IMR-90 (cell line): ENCODE measurements around the gene RAC2. TPM values are rescaled to one million over a fixed set of nuclear protein-coding genes. Genes with fewer than 3 reads are reported as not detected.

Experiments used
- ATAC-seq: fragments of 200-7000 bp; cut with Tn5 transposase; 2 replicates; pipeline ENCODE4 v1.9.1; 2020; ENCODE audit warnings: low read depth, mild to moderate bottlenecking, moderate library complexity
- BruUV-seq: library from RNA; stranded (reverse); fragments of 400-500 nt; replicated peaks from 2 replicates; lab custom pipeline; 2021; lab: Mats Ljungman, UMichigan
- CTCF ChIA-PET: fragments of 300-600 bp; formaldehyde crosslinking; extraction: SDS; loops from one replicate; lab custom pipeline; 2021; ENCODE audit warnings: antibody characterized with exemption; lab: Yijun Ruan, JAX
- POLR2A ChIA-PET: fragments of 300-600 bp; sonication (Branson Sonifier 250); formaldehyde crosslinking; loops from one replicate; lab custom pipeline; 2022; ENCODE audit warnings: antibody characterized with exemption; ENCODE audit not compliant: unreplicated experiment; lab: Charles Lee
- DNase-seq: peaks from one replicate; pipeline ENCODE4 v3.0.0; 2013
- H2AFZ ChIP-seq: replicated peaks from 2 replicates; pipeline ENCODE3; 2013; ENCODE audit warnings: low read length, mild to moderate bottlenecking; ENCODE audit not compliant: poor library complexity
- H2AK5ac ChIP-seq: 2 replicates; pipeline ENCODE4 v1.6.1; 2013; ENCODE audit warnings: low read depth, low read length, inconsistent platforms
- H2AK9ac ChIP-seq: replicated peaks from 2 replicates; pipeline ENCODE3; 2013; ENCODE audit warnings: mild to moderate bottlenecking, low read depth, low read length, moderate library complexity; ENCODE audit not compliant: poor library complexity
- H2BK120ac ChIP-seq: 2 replicates; pipeline ENCODE4 v1.6.1; 2013; ENCODE audit warnings: low read depth, low read length, inconsistent platforms
- H2BK15ac ChIP-seq: 3 replicates; pipeline ENCODE4 v1.6.1; 2013; ENCODE audit warnings: low read depth, low read length, inconsistent platforms
- H2BK20ac ChIP-seq: 2 replicates; pipeline ENCODE4 v1.6.1; 2013; ENCODE audit warnings: low read depth, mild to moderate bottlenecking, inconsistent platforms, low read length, moderate library complexity
- H2BK5ac ChIP-seq: 2 replicates; pipeline ENCODE4 v1.6.1; 2013; ENCODE audit warnings: mild to moderate bottlenecking, low read depth, low read length, inconsistent platforms; ENCODE audit not compliant: poor library complexity, severe bottlenecking
- H3K14ac ChIP-seq: replicated peaks from 2 replicates; pipeline ENCODE4 v1.6.1; 2013; ENCODE audit warnings: low read depth, low read length, inconsistent platforms
- H3K18ac ChIP-seq: 2 replicates; pipeline ENCODE4 v1.6.1; 2013; ENCODE audit warnings: low read depth, low read length, control low read depth
- H3K23ac ChIP-seq: 2 replicates; pipeline ENCODE4 v1.6.1; 2013; ENCODE audit warnings: low read depth, low read length, inconsistent platforms
- H3K27ac ChIP-seq: 2 replicates; pipeline ENCODE4 v1.5.1; 2013; ENCODE audit warnings: mild to moderate bottlenecking, control low read depth, low read length; ENCODE audit not compliant: insufficient read depth
- H3K27me3 ChIP-seq: 2 replicates; pipeline ENCODE4 v1.6.1; 2013; ENCODE audit warnings: low read length; ENCODE audit not compliant: control insufficient read depth, insufficient read depth
- H3K36me3 ChIP-seq: 2 replicates; pipeline ENCODE4 v1.6.1; 2013; ENCODE audit warnings: low read length, mixed read lengths; ENCODE audit not compliant: control insufficient read depth, insufficient read depth
- H3K4ac ChIP-seq: 2 replicates; pipeline ENCODE4 v1.6.1; 2013; ENCODE audit warnings: low read depth, low read length, inconsistent platforms
- H3K4me1 ChIP-seq: 2 replicates; pipeline ENCODE4 v1.6.1; 2013; ENCODE audit warnings: low read length, mixed read lengths; ENCODE audit not compliant: control insufficient read depth, insufficient read depth
- H3K4me2 ChIP-seq: 2 replicates; pipeline ENCODE4 v1.6.1; 2013; ENCODE audit warnings: low read depth, mild to moderate bottlenecking, control low read depth, low read length, moderate library complexity
- H3K4me3 ChIP-seq: 2 replicates; pipeline ENCODE4 v1.5.1; 2013; ENCODE audit warnings: low read depth, mild to moderate bottlenecking, control low read depth, low read length, moderate library complexity; ENCODE audit not compliant: insufficient read depth
- H3K56ac ChIP-seq: 2 replicates; pipeline ENCODE4 v1.6.1; 2013; ENCODE audit warnings: low read length, inconsistent platforms; ENCODE audit not compliant: insufficient read depth; ENCODE audit errors: extremely low read depth
- H3K79me1 ChIP-seq, 2 experiments: 2 replicates each; pipeline ENCODE4 v1.6.1; 2013; ENCODE audit warnings: low read length in 2 of 2, inconsistent platforms in 1 of 2, low read depth in 1 of 2
- H3K9ac ChIP-seq: 2 replicates; pipeline ENCODE4 v1.6.1; 2013; ENCODE audit warnings: low read depth, low read length, control low read depth
- H3K9me1 ChIP-seq: 2 replicates; pipeline ENCODE4 v1.6.1; 2013; ENCODE audit warnings: low read length, inconsistent platforms; ENCODE audit not compliant: insufficient read depth
- H3K9me3 ChIP-seq: 2 replicates; pipeline ENCODE4 v1.6.1; 2013; ENCODE audit warnings: low read length; ENCODE audit not compliant: control insufficient read depth, insufficient read depth
- H4K20me1 ChIP-seq: 2 replicates; pipeline ENCODE4 v1.6.1; 2013; ENCODE audit warnings: low read length, inconsistent platforms; ENCODE audit not compliant: insufficient read depth
- H4K5ac ChIP-seq: 2 replicates; pipeline ENCODE4 v1.6.1; 2013; ENCODE audit warnings: mild to moderate bottlenecking, low read depth, low read length, control low read depth
- H4K8ac ChIP-seq, 2 experiments: 2 replicates each; pipeline ENCODE4 v1.6.1; 2013; ENCODE audit warnings: low read depth in 2 of 2, low read length in 2 of 2, control low read depth in 1 of 2, inconsistent platforms in 1 of 2
- H4K91ac ChIP-seq: 2 replicates; pipeline ENCODE4 v1.6.1; 2013; ENCODE audit warnings: low read depth, low read length, inconsistent platforms; ENCODE audit not compliant: insufficient read depth
- CEBPB ChIP-seq: IDR thresholded peaks from 2 replicates; pipeline ENCODE4 v1.6.1; 2012; ENCODE audit warnings: low read depth, low read length, improper control_type of control experiment
- CHD1 ChIP-seq: IDR thresholded peaks from 2 replicates; pipeline ENCODE4 v1.6.1; 2012; ENCODE audit warnings: low read depth, low read length, improper control_type of control experiment
- CTCF ChIP-seq: conservative IDR thresholded peaks from 2 replicates; pipeline ENCODE4 v1.5.1; 2012; ENCODE audit warnings: mild to moderate bottlenecking, low read depth, low read length, improper control_type of control experiment
- ELK1 ChIP-seq: fragments of 150-350 bp; IDR thresholded peaks from 2 replicates; pipeline ENCODE4 v1.6.1; 2016; ENCODE audit warnings: low read depth, mild to moderate bottlenecking, low read length, moderate library complexity, borderline replicate concordance
- FOS ChIP-seq: fragments of 150-350 bp; IDR thresholded peaks from 2 replicates; pipeline ENCODE4 v1.6.1; 2016; ENCODE audit warnings: low read depth, low read length
- MAFK ChIP-seq: IDR thresholded peaks from 2 replicates; pipeline ENCODE4 v1.6.1; 2012; ENCODE audit warnings: low read depth, low read length, improper control_type of control experiment
- MAZ ChIP-seq: IDR thresholded peaks from 2 replicates; pipeline ENCODE4 v1.6.1; 2012; ENCODE audit warnings: low read depth, mild to moderate bottlenecking, low read length, improper control_type of control experiment, moderate library complexity, borderline replicate concordance
- MXI1 ChIP-seq: IDR thresholded peaks from 2 replicates; pipeline ENCODE4 v1.6.1; 2012; ENCODE audit warnings: low read depth, mild to moderate bottlenecking, low read length, moderate library complexity, borderline replicate concordance
- NFE2L2 ChIP-seq: fragments of 150-350 bp; IDR thresholded peaks from 2 replicates; pipeline ENCODE4 v1.6.1; 2016; ENCODE audit warnings: low read depth, mild to moderate bottlenecking, low read length
- POLR2A ChIP-seq: IDR thresholded peaks from 2 replicates; pipeline ENCODE4 v1.6.1; 2012; ENCODE audit warnings: mild to moderate bottlenecking, low read depth, low read length
- RAD21 ChIP-seq: IDR thresholded peaks from 2 replicates; pipeline ENCODE4 v1.6.1; 2012; ENCODE audit warnings: low read length, improper control_type of control experiment
- RFX5 ChIP-seq: IDR thresholded peaks from 2 replicates; pipeline ENCODE4 v1.8.0; 2012; ENCODE audit warnings: low read depth, mild to moderate bottlenecking, low read length, moderate library complexity
- SMC3 ChIP-seq: fragments of 150-350 bp; IDR thresholded peaks from 2 replicates; pipeline ENCODE4 v1.6.1; 2016; ENCODE audit warnings: low read depth, mild to moderate bottlenecking, antibody characterized with exemption, low read length, moderate library complexity
- WGBS, 2 experiments: methylation state at CpG; one replicate each; pipeline versions ENCODE4 v1.1.5 to v1.1.7; 2013; ENCODE audit warnings: missing lambda C conversion rate in 2 of 2; ENCODE audit not compliant: insufficient read length in 1 of 2; ENCODE audit errors: extremely low coverage in 2 of 2; 5-methylcytosine and 5-hydroxymethylcytosine counted together
- dilution Hi-C: fragments of 300-500 bp; cut with HindIII; formaldehyde crosslinking; loops from one replicate; pipeline ENCODE4 v1.14.3; 2018; ENCODE audit warnings: low sequenced_read_pairs; ENCODE audit not compliant: unreplicated experiment
- in situ Hi-C: fragments of 300-500 bp; cut with MboI; formaldehyde crosslinking; loops from 3 replicates; pipeline ENCODE4 v1.14.3; 2019; ENCODE audit warnings: low sequenced_read_pairs, inconsistent platforms, mixed read lengths
- intact Hi-C: fragments of 100-400 bp; cut with micrococcal nuclease; formaldehyde crosslinking; loops from 2 replicates; pipeline ENCODE4 v1.10.0; 2022
- polyA plus RNA-seq, 3 experiments: library from polyadenylated mRNA; depleted of rRNA; stranded (reverse); fragments of >200 nt; gene quantifications; 2 replicates each; pipeline ENCODE4 v1.2.3, GENCODE V29; 2012; ENCODE audit warnings: low replicate concordance in 1 of 3
- total RNA-seq: library from RNA; depleted of rRNA; stranded (reverse); fragments of >200 nt; gene quantifications from 2 replicates; pipeline ENCODE4 v1.2.3, GENCODE V29; 2012

The RAC2 gene
- total and polyA plus RNA-seq, 2 of the 4 experiments (the other 2 are of a cell fraction) = 10.0 to 72.3 TPM

DNA sequence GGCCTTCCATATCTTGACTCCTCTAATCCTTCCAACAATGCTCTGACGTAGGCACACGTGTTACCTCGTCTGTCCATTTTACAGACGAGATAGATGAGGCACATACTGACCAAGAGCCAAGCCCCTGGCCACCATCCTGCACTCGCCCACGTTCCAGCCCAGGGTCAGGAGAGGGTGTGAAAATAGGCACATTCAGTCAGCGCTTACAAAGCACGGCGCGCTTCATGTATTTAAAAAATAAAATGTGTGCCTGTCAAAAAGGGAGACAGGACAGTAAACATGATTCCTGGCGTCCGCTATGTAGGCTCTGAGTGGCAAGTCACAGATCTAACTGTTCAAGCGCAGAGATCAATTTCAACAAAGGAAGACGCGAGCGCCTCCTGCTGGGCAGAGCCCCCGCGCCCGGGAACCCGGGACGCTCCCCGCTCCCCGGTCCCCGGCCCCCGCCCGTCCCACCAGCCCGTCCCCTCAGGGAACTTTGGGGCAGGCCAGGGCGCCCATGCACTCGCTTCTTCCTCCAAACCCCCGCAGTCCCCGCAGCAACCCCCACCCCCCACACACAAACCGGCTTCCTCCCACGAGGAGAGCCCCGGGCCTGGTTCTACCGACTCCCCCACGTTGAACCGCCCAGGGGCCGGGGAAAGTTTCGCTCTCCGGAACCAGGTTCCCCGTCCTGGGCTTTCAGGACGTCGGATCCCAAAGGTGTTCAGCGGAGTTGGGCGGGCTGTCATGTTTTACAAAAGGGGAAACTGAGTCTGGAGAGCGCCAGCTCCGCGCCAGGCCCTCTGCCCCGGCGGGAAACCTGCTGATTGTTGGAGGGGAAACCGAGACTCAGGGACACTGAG, 45.6 kb downstream of the RAC2 start:
- in situ Hi-C loops = loop anchor here (5.0 kb wide), 1 partner anchor 36 kb away; no protein-coding TSS in a partner anchor
- peaks cover 7% of the 10 kb centered on the region for H3K9me1 ChIP-seq
- DNase-seq = peak; percentile 58
- H3K27ac ChIP-seq = peak overlapping the region; percentile 84
- peak overlapping the region; percentile 61 for H4K5ac ChIP-seq
- H3K18ac ChIP-seq = peak overlapping the region; percentile 10; the same call in 1 of the 2 replicates
- peak overlapping the region; percentile 99 for H2AFZ ChIP-seq
- peak overlapping the region; percentile 82 for H3K4me2 ChIP-seq
- peak overlapping the region; percentile 81 for H3K9ac ChIP-seq
- peaks cover 0 to 6% of the 10 kb centered on the region in 2 experiments; a peak in 1 of 4 replicates for H3K79me1 ChIP-seq
- H3K27me3 ChIP-seq = no peaks in the 10 kb centered on the region
- H2BK5ac ChIP-seq = peak overlapping the region; percentile 75
- H4K8ac ChIP-seq = peak overlapping the region; percentile 95 to 97
- H2BK120ac ChIP-seq = peak overlapping the region; percentile 58; the same call in 1 of the 2 replicates
- dilution Hi-C loops = no loop called here
- H3K4me3 ChIP-seq = peak overlapping the region; percentile 58
- no peaks in the 10 kb centered on the region for H4K20me1 ChIP-seq
- peak overlapping the region; percentile 95 for H3K4ac ChIP-seq
- peak overlapping the region; percentile 99 for H2AK9ac ChIP-seq
- peaks cover 20% of the 10 kb centered on the region for H3K4me1 ChIP-seq
- peak overlapping the region; percentile 87; the same call in 1 of the 2 replicates for H3K23ac ChIP-seq
- H3K9me3 ChIP-seq = no peaks in the 10 kb centered on the region
- ChIA-PET CTCF (interaction anchor here (1.3 to 1.5 kb wide), 3 partner anchors 11 to 108 kb away, joined by 3 to 5 read pairs (median 3); no protein-coding TSS in a partner anchor), POLR2A (no interaction called here)
- ATAC-seq = peak; percentile 38
- H2BK15ac ChIP-seq = no peak overlapping the region
- intact Hi-C loops = loop anchor here (1.0 to 5.0 kb wide), 5 partner anchors 32 to 416 kb away; partner anchors contain the start of gene KCTD17
- H2AK5ac ChIP-seq = peak overlapping the region; percentile 94
- TF ChIP-seq RFX5 = no peak
- TF ChIP-seq MXI1 = no peak
- TF ChIP-seq FOS = no peak
- TF ChIP-seq CTCF = peak; percentile 82
- TF ChIP-seq SMC3 = peak; percentile 77
- TF ChIP-seq POLR2A = no peak
- TF ChIP-seq CHD1 = no peak
- TF ChIP-seq MAZ = peak; percentile 79
- TF ChIP-seq MAFK = no peak
- no peak for TF ChIP-seq NFE2L2
- no peak for TF ChIP-seq CEBPB
- no peak for TF ChIP-seq ELK1
- TF ChIP-seq RAD21 = peak; percentile 74
- peak overlapping the region; percentile 91 for H3K14ac ChIP-seq
- 7% methylated on average over 3 of the region's 51 CpGs; no CpG with 5 or more reads in 1 of the 2 experiments for WGBS, 2 experiments
- peak overlapping the region; percentile 86 for H3K56ac ChIP-seq
- no peaks in the 10 kb centered on the region for H3K36me3 ChIP-seq
- H4K91ac ChIP-seq = peak overlapping the region; percentile 86
- BruUV-seq = no TSS peak
- H2BK20ac ChIP-seq = no peak overlapping the region
